H1 (cell line): Measurements from ENCODE around the gene APPL2. TPM values are rescaled to one million over a fixed set of nuclear protein-coding genes. Genes with fewer than 3 reads are reported as not detected.

ENCODE experiments used
- CTCF ChIA-PET: fragments of 300-600 bp; sonication (Branson Sonifier 250); formaldehyde crosslinking; loops from one replicate; lab custom pipeline; 2021; ENCODE audit not compliant: partially characterized antibody; lab: Charles Lee
- POLR2A ChIA-PET: fragments of 300-600 bp; sonication (Branson Sonifier 250); formaldehyde crosslinking; loops from one replicate; lab custom pipeline; 2021; ENCODE audit warnings: inconsistent platforms; ENCODE audit not compliant: partially characterized antibody; lab: Charles Lee
- DNase-seq, 2 experiments: peaks; one replicate each; pipeline versions ENCODE4 v3.0.0 to v3.0.0-alpha.2; 2010 to 2022; ENCODE audit warnings: low spot score in 2 of 2, low read depth in 1 of 2, mixed read lengths in 1 of 2
- FAIRE-seq: peaks from 2 replicates; lab custom pipeline; 2011; peaks lifted over from hg19 to GRCh38; lab: Jason Lieb, UNC
- H2AFZ ChIP-seq: 2 replicates; pipeline ENCODE4 v1.8.1; 2012; ENCODE audit warnings: low read length, inconsistent platforms
- H2AK5ac ChIP-seq: 2 replicates; pipeline ENCODE4 v1.6.1; 2013; ENCODE audit warnings: low read depth, low read length
- H2BK120ac ChIP-seq: replicated peaks from 2 replicates; pipeline ENCODE3; 2013; ENCODE audit warnings: low read depth, low read length, inconsistent platforms
- H2BK12ac ChIP-seq: 2 replicates; pipeline ENCODE4 v1.6.1; 2013; ENCODE audit warnings: low read depth, low read length
- H2BK15ac ChIP-seq: 2 replicates; pipeline ENCODE4 v1.6.1; 2013; ENCODE audit warnings: low read length
- H2BK20ac ChIP-seq: 2 replicates; pipeline ENCODE4 v1.6.1; 2013; ENCODE audit warnings: low read length
- H2BK5ac ChIP-seq: 2 replicates; pipeline ENCODE4 v1.6.1; 2013; ENCODE audit warnings: low read depth, low read length
- H3K14ac ChIP-seq: 2 replicates; pipeline ENCODE4 v1.6.1; 2013; ENCODE audit warnings: inconsistent platforms; ENCODE audit not compliant: insufficient read length
- H3K18ac ChIP-seq: 2 replicates; pipeline ENCODE4 v1.6.1; 2013; ENCODE audit warnings: low read length; ENCODE audit errors: extremely low read depth
- H3K23ac ChIP-seq: 2 replicates; pipeline ENCODE4 v1.6.1; 2013; ENCODE audit warnings: inconsistent platforms; ENCODE audit not compliant: insufficient read length
- H3K23me2 ChIP-seq: 2 replicates; pipeline ENCODE4 v1.6.1; 2013; ENCODE audit warnings: low read depth, low read length
- H3K27ac ChIP-seq: 2 replicates; pipeline ENCODE4 v1.6.1; 2011; ENCODE audit warnings: low read depth, low read length, inconsistent platforms
- H3K27me3 ChIP-seq, 4 experiments: replicated peaks in 1 of 4; 1 replicate in 1 of 4; 2 replicates in 3 of 4; pipeline versions ENCODE4 v1.6.1 to v1.8.1; 2011 to 2013; ENCODE audit warnings: low read length in 3 of 4, mild to moderate bottlenecking in 3 of 4, inconsistent platforms in 2 of 4, mixed read lengths in 2 of 4, moderate library complexity in 1 of 4; ENCODE audit not compliant: control insufficient read depth in 3 of 4, insufficient read depth in 3 of 4; ENCODE audit errors: extremely low read depth in 1 of 4
- H3K36me3 ChIP-seq, 4 experiments: 2 replicates each; pipeline versions ENCODE4 v1.6.1 to v1.8.1; 2011 to 2013; ENCODE audit warnings: mild to moderate bottlenecking in 4 of 4, low read length in 3 of 4, moderate library complexity in 2 of 4, control low read depth in 1 of 4, inconsistent platforms in 1 of 4; ENCODE audit not compliant: insufficient read depth in 4 of 4, control insufficient read depth in 2 of 4
- H3K4ac ChIP-seq: replicated peaks from 2 replicates; pipeline ENCODE3; 2013; ENCODE audit warnings: low read length, low read depth, mixed read lengths, inconsistent platforms; ENCODE audit not compliant: insufficient read length
- H3K4me1 ChIP-seq, 4 experiments: replicated peaks in 1 of 4; 1 replicate in 1 of 4; 2 replicates in 3 of 4; pipeline versions ENCODE4 v1.6.1 to v1.8.1; 2011 to 2013; ENCODE audit warnings: low read length in 3 of 4, inconsistent platforms in 2 of 4, mixed read lengths in 1 of 4; ENCODE audit not compliant: insufficient read depth in 4 of 4, control insufficient read depth in 3 of 4
- H3K4me2 ChIP-seq, 2 experiments: 2 replicates each; pipeline versions ENCODE4 v1.6.1 to v1.8.1; 2011 to 2013; ENCODE audit warnings: low read depth in 2 of 2, low read length in 2 of 2, control low read depth in 1 of 2, inconsistent platforms in 1 of 2, mild to moderate bottlenecking in 1 of 2; ENCODE audit not compliant: insufficient read depth in 1 of 2
- H3K4me3 ChIP-seq, 4 experiments: fragments of 200-600, 300-600 bp in 1 of 4; sonication (generic), shearing (Covaris generic), sonication (Bioruptor Twin) in 1 of 4; 2 replicates each; pipeline versions ENCODE4 v1.5.1 to v1.8.1; 2011 to 2016; ENCODE audit warnings: low read length in 4 of 4, low read depth in 3 of 4, control low read depth in 2 of 4, inconsistent platforms in 2 of 4, mild to moderate bottlenecking in 2 of 4, mixed read lengths in 1 of 4, moderate library complexity in 1 of 4; ENCODE audit not compliant: insufficient read depth in 2 of 4; ENCODE audit errors: extremely low read depth in 1 of 4
- H3K56ac ChIP-seq: replicated peaks from 2 replicates; pipeline ENCODE3; 2013; ENCODE audit warnings: low read depth, mild to moderate bottlenecking, mixed read lengths, low read length, inconsistent platforms; ENCODE audit not compliant: insufficient read length
- H3K79me1 ChIP-seq: 2 replicates; pipeline ENCODE4 v1.6.1; 2013; ENCODE audit warnings: low read depth, low read length, control low read depth
- H3K79me2 ChIP-seq, 2 experiments: 2 replicates each; pipeline versions ENCODE4 v1.6.1 to v1.8.1; 2012 to 2013; ENCODE audit warnings: low read length in 2 of 2, mild to moderate bottlenecking in 2 of 2, inconsistent platforms in 1 of 2; ENCODE audit not compliant: insufficient read depth in 2 of 2, control insufficient read depth in 1 of 2
- H3K9ac ChIP-seq, 4 experiments: replicated peaks in 1 of 4; 1 replicate in 1 of 4; 2 replicates in 3 of 4; pipeline versions ENCODE4 v1.6.1 to v1.8.1; 2011 to 2013; ENCODE audit warnings: low read depth in 3 of 4, low read length in 3 of 4, control low read depth in 2 of 4, mild to moderate bottlenecking in 2 of 4, moderate library complexity in 2 of 4, inconsistent platforms in 1 of 4; ENCODE audit errors: extremely low read depth in 1 of 4
- H3K9me3 ChIP-seq, 2 experiments: 2 replicates each; pipeline versions ENCODE4 v1.6.1 to v1.8.1; 2012 to 2013; ENCODE audit warnings: mild to moderate bottlenecking in 2 of 2, moderate library complexity in 2 of 2, control low read depth in 1 of 2, inconsistent platforms in 1 of 2, low read depth in 1 of 2, low read length in 1 of 2, mixed read lengths in 1 of 2; ENCODE audit not compliant: insufficient read depth in 2 of 2
- H4K20me1 ChIP-seq, 2 experiments: replicated peaks in 1 of 2; 2 replicates each; pipeline versions ENCODE3 to v1.8.1; 2011 to 2013; ENCODE audit warnings: inconsistent platforms in 2 of 2, low read length in 2 of 2, mild to moderate bottlenecking in 1 of 2; ENCODE audit not compliant: insufficient read depth in 2 of 2, control insufficient read depth in 1 of 2
- H4K5ac ChIP-seq: 2 replicates; pipeline ENCODE4 v1.6.1; 2013; ENCODE audit warnings: low read length, low read depth, mixed read lengths, inconsistent platforms; ENCODE audit not compliant: insufficient read length
- H4K8ac ChIP-seq: 2 replicates; pipeline ENCODE4 v1.8.0; 2013; ENCODE audit warnings: mild to moderate bottlenecking, moderate library complexity, low read length, inconsistent platforms; ENCODE audit not compliant: insufficient read depth; ENCODE audit errors: extremely low read depth
- H4K91ac ChIP-seq: replicated peaks from 2 replicates; pipeline ENCODE3; 2013; ENCODE audit warnings: low read length, mixed read lengths, inconsistent platforms; ENCODE audit not compliant: insufficient read length
- CHD1 ChIP-seq: IDR thresholded peaks from 2 replicates; pipeline ENCODE4 v1.6.1; 2012; ENCODE audit warnings: low read depth, low read length, improper control_type of control experiment
- E2F6 ChIP-seq: IDR thresholded peaks from 2 replicates; pipeline ENCODE4 v1.6.1; 2012; ENCODE audit warnings: inconsistent platforms
- EZH2 ChIP-seq: fragments of 200-600 bp; sonication (generic); IDR thresholded peaks from 2 replicates; pipeline ENCODE4 v1.7.1; 2012; ENCODE audit warnings: low read depth, mild to moderate bottlenecking, moderate library complexity, low read length, inconsistent platforms; ENCODE audit not compliant: severe bottlenecking
- HDAC6 ChIP-seq: IDR thresholded peaks from one replicate; pipeline ENCODE4 v1.7.1; 2012; ENCODE audit warnings: low read depth, mild to moderate bottlenecking, inconsistent platforms, low read length, moderate library complexity
- SAP30 ChIP-seq: fragments of 300-600 bp; sonication (generic); IDR thresholded peaks from 2 replicates; pipeline ENCODE4 v1.7.1; 2012; ENCODE audit warnings: low read length, moderate library complexity, mild to moderate bottlenecking, inconsistent platforms; ENCODE audit not compliant: insufficient read depth, insufficient replicate concordance
- SIN3A ChIP-seq, 2 experiments: IDR thresholded peaks in 1 of 2; conservative IDR thresholded peaks in 1 of 2; 2 replicates each; pipeline ENCODE4 v1.6.1; 2011 to 2012; ENCODE audit warnings: low read length in 2 of 2, improper control_type of control experiment in 1 of 2, low read depth in 1 of 2, mild to moderate bottlenecking in 1 of 2
- SP4 ChIP-seq: IDR thresholded peaks from 2 replicates; pipeline ENCODE4 v1.6.1; 2012; ENCODE audit warnings: low read length, inconsistent platforms
- TAF1 ChIP-seq: IDR thresholded peaks from 2 replicates; pipeline ENCODE4 v1.6.1; 2011; ENCODE audit warnings: mild to moderate bottlenecking, low read depth, low read length
- TEAD4 ChIP-seq: IDR thresholded peaks from 2 replicates; pipeline ENCODE4 v1.6.1; 2012; ENCODE audit warnings: low read depth, low read length, inconsistent platforms, mixed read lengths
- WGBS, 2 experiments: shearing (Covaris generic) in 1 of 2; methylation state at CpG; one replicate each; pipeline versions ENCODE4 v1.1.6 to v1.1.7; 2013 to 2015; ENCODE audit warnings: low lambda C conversion rate in 2 of 2, mixed read lengths in 2 of 2, inconsistent platforms in 1 of 2, low coverage in 1 of 2, missing lambda C conversion rate in 1 of 2; ENCODE audit not compliant: insufficient replicate concordance in 2 of 2, insufficient coverage in 1 of 2, insufficient read length in 1 of 2; ENCODE audit errors: extremely low coverage in 1 of 2, missing lambda C conversion rate in 1 of 2; 5-methylcytosine and 5-hydroxymethylcytosine counted together
- polyA plus RNA-seq, 7 experiments: library from polyadenylated mRNA; depleted of rRNA in 3 of 7; stranded (reverse) in 5 of 7; unstranded in 2 of 7; fragments of >200 nt in 5 of 7; fragments of 200-250 nt in 2 of 7; gene quantifications; 1 replicate in 5 of 7; 2 replicates in 1 of 7; 4 replicates in 1 of 7; pipeline versions ENCODE4 v1.2.1 to v1.2.3, GENCODE V29; 2011 to 2013; ENCODE audit warnings: missing spikeins in 2 of 7, mixed read lengths in 2 of 7
- total RNA-seq: library from RNA; stranded (reverse); fragmentation: NEBNext Ultra II Directional; extraction: Animal tissue kit (Norgen Biotek cat#: 25700); gene quantifications from 2 replicates; pipeline ENCODE4 v1.2.1, GENCODE V29; 2021
- TF ChIP-seq, protein P1 (sequence below): IDR thresholded peaks from 2 replicates; pipeline ENCODE4 v1.6.1; 2012; ENCODE audit warnings: inconsistent platforms

Gene APPL2
- total and polyA plus RNA-seq, 2 of the 8 experiments (the other 6 are each of a cell fraction or from before 2014, with no cell fraction given), result 8.9 to 22.9 TPM

DNA sequence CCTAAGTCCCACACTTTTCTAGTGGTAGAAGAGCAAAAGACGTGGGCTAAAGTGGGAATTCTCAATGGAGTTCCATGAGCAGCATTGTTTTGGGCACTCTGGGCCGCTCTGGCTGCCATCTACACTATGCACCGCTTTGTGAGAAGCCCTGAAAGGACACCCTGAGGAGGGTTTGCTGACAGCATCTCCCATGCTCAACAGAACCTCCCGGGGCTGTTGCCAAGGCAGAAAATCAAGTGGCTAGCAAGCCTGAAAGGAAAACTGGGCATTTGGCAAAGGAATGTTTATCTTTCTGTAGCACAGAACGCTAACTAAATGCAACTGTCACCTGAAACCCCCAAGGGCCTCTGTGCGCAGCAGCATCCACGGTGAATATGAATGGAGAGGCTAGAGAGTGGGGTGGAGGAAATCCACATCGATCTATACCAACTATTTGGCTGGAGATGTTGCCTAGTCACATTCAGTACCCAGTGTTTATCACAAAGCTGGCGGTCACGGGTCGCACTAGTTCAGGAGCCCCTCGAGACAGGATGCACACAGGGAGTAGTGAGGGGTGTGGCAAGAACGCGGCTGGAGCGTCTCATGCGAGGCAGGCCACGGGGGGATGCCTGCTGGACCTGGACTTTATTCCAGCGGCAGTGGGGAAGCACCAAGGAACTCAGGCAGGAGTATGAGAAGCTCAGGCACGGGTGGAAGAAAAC lies 14.2 kb downstream of the APPL2 start:
- Histone ChIP-seq H2BK15ac (no peak overlapping the region), H2AFZ (no peak overlapping the region), H3K9ac (no peak overlapping the region), H3K4me1 (0 out of 7 replicates have a peak, but pooled peaks cover 0 to 5% (median 0%) of the 10 kb centered on the region in 4 experiments), H2AK5ac (no peak overlapping the region), H3K18ac (no peak overlapping the region), H3K4me2 (0 out of 4 replicates have a peak overlapping the region, but pooled peaks of 1 of the 2 experiments have one; percentile 16), H3K56ac (no peak overlapping the region), H3K23ac (no peak overlapping the region), H4K91ac (no peak overlapping the region), H3K4me3 (no peak overlapping the region), H3K36me3 (peaks cover 0 to 6% (median 0%) of the 10 kb centered on the region in 4 experiments; a peak in 5 of 8 replicates), H3K79me2 (no peaks in the 10 kb centered on the region), H4K5ac (no peak overlapping the region), H2BK12ac (no peak overlapping the region), H3K4ac (no peak overlapping the region), H2BK120ac (no peak overlapping the region), H3K27me3 (no peaks in the 10 kb centered on the region), H3K23me2 (no peaks in the 10 kb centered on the region), H3K14ac (no peak overlapping the region), H2BK20ac (no peak overlapping the region), H3K27ac (no peak overlapping the region), H3K9me3 (no peaks in the 10 kb centered on the region), H4K8ac (no peak overlapping the region), H4K20me1 (no peaks in the 10 kb centered on the region), H2BK5ac (no peak overlapping the region), H3K79me1 (no peaks in the 10 kb centered on the region; the same call in 1 of the 2 replicates)
- ChIA-PET POLR2A (interaction anchor here (1.0 to 1.3 kb wide), 2 partner anchors 14 to 155 kb away, joined by 3 to 6 read pairs; partner anchors contain the start of gene APPL2), CTCF (interaction anchor here (1.2 kb wide), 1 partner anchor 16 kb away, joined by 5 read pairs; no protein-coding TSS in a partner anchor)
- DNase-seq, result no peak
- FAIRE-seq, result no peak
- 83% methylated on average over 19 of the region's 19 CpGs; no CpG with 5 or more reads in 1 of the 2 experiments for WGBS, 2 experiments
- TF ChIP-seq EZH2, result no peak
- TF ChIP-seq, protein P1, sequence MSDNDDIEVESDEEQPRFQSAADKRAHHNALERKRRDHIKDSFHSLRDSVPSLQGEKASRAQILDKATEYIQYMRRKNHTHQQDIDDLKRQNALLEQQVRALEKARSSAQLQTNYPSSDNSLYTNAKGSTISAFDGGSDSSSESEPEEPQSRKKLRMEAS, result no peak
- TF ChIP-seq E2F6, result no peak
- no peak for TF ChIP-seq SAP30
- TF ChIP-seq CHD1, result no peak
- TF ChIP-seq TAF1, result no peak
- no peak for TF ChIP-seq SIN3A (conservative IDR thresholded peaks at IDR 0.05 in 1 of 2, IDR thresholded peaks at IDR 0.05 in 1 of 2; ENCODE audit: low read depth in 1 of 2, low read length in 2 of 2)
- TF ChIP-seq TEAD4, result no peak
- TF ChIP-seq SP4, result no peak
- TF ChIP-seq HDAC6, result no peak
